SKM-1 (cell line): ENCODE measurements around the gene P2RY8.
"Not testable (repeated sequence)": the region's sequence is repeated elsewhere in the genome, so short reads cannot be mapped to it uniquely, and the experiment has no call there.

ENCODE experiments used
- DNase-seq: peaks from one replicate; lab custom pipeline; 2025; ENCODE audit not compliant: unreplicated experiment; lab: John Stamatoyannopoulos, UW

Gene P2RY8

GRCh38 chrX:1537031-1537715, at the start of gene P2RY8:
P2RY8 (minus strand) TSS chrX:1537185; CDS start chrX:1466558, 70,627 bp downstream.
- peak; percentile 93 for DNase-seq

GRCh38 chrX:1584237-1585011, 47.4 kb upstream of the P2RY8 start:
- DNase-seq = no peak

GRCh38 chrX:1582686-1583437, 45.9 kb upstream of the P2RY8 start:
- DNase-seq = peak; percentile 52

GRCh38 chrX:1581132-1581531, 44.1 kb upstream of the P2RY8 start:
- peak; percentile 70 for DNase-seq

GRCh38 chrX:1578511-1579173, 41.7 kb upstream of the P2RY8 start:
- DNase-seq = no peak

- no peak for DNase-seq
Observed at GRCh38 chrX:1577845-1578244, 40.9 kb upstream of the P2RY8 start.

GRCh38 chrX:1576201-1576992, 39.4 kb upstream of the P2RY8 start:
- no peak for DNase-seq

- DNase-seq = not testable (repeated sequence)
Observed at GRCh38 chrX:1574181-1574580, 37.2 kb upstream of the P2RY8 start.

- DNase-seq = no peak
Observed at GRCh38 chrX:1564750-1565683, 28.0 kb upstream of the P2RY8 start.

GRCh38 chrX:1564077-1564476, 27.1 kb upstream of the P2RY8 start:
- DNase-seq = not testable (repeated sequence)

- DNase-seq = no peak
Observed at GRCh38 chrX:1561164-1561563, 24.2 kb upstream of the P2RY8 start.

GRCh38 chrX:1558761-1559468, 21.9 kb upstream of the P2RY8 start:
- DNase-seq = no peak

- DNase-seq = not testable (repeated sequence)
Observed at GRCh38 chrX:1557442-1557841, 20.5 kb upstream of the P2RY8 start.

GRCh38 chrX:1555370-1555769, 18.4 kb upstream of the P2RY8 start:
- no peak for DNase-seq

- DNase-seq = no peak
Observed at GRCh38 chrX:1554469-1555210, 17.7 kb upstream of the P2RY8 start.

- DNase-seq = no peak
Observed at GRCh38 chrX:1551959-1552546, 15.1 kb upstream of the P2RY8 start.

- DNase-seq = no peak
Observed at GRCh38 chrX:1546691-1547251, 9.8 kb upstream of the P2RY8 start.
